Fibroblast of lung (primary cell): Measurements from ENCODE around the gene ATP1A2. TPM values are rescaled to one million over a fixed set of nuclear protein-coding genes. Genes with fewer than 3 reads are reported as not detected.

ENCODE experiments used
- DNase-seq, 2 donors: peaks; one replicate each; pipeline versions ENCODE4 v3.0.0 to v3.0.0-alpha.2; 2010; ENCODE audit warnings: low read depth in 2 of 2
- H2AFZ ChIP-seq: 2 replicates; pipeline ENCODE4 v1.5.1; 2012; ENCODE audit warnings: low read length, control low read depth, inconsistent platforms
- H3K27ac ChIP-seq: 2 replicates; pipeline ENCODE4 v1.5.1; 2011; ENCODE audit warnings: low read length, control low read depth; ENCODE audit not compliant: insufficient read depth
- H3K27me3 ChIP-seq: 2 replicates; pipeline ENCODE4 v1.5.1; 2011; ENCODE audit warnings: mild to moderate bottlenecking, low read length; ENCODE audit not compliant: control insufficient read depth, insufficient read depth
- H3K36me3 ChIP-seq: 2 replicates; pipeline ENCODE4 v1.5.1; 2011; ENCODE audit warnings: low read length; ENCODE audit not compliant: control insufficient read depth, insufficient read depth
- H3K4me1 ChIP-seq: 2 replicates; pipeline ENCODE4 v1.5.1; 2011; ENCODE audit warnings: low read length; ENCODE audit not compliant: control insufficient read depth, insufficient read depth; ENCODE audit errors: extremely low read depth
- H3K4me2 ChIP-seq: 2 replicates; pipeline ENCODE4 v1.5.1; 2011; ENCODE audit warnings: low read length, control low read depth; ENCODE audit not compliant: insufficient read depth; ENCODE audit errors: extremely low read depth
- H3K4me3 ChIP-seq, 4 experiments: fragments of 200-600 bp in 1 of 4; sonication (generic) in 1 of 4; replicated peaks in 1 of 4; 2 replicates each; pipeline ENCODE4 v1.5.1; 2011 to 2016; ENCODE audit warnings: low read length in 4 of 4, low read depth in 3 of 4, mild to moderate bottlenecking in 3 of 4, control low read depth in 2 of 4, inconsistent platforms in 1 of 4, mixed read lengths in 1 of 4; ENCODE audit not compliant: insufficient read depth in 1 of 4; ENCODE audit errors: control extremely low read depth in 1 of 4
- H3K79me2 ChIP-seq: 2 replicates; pipeline ENCODE4 v1.5.1; 2012; ENCODE audit warnings: mild to moderate bottlenecking, low read length, inconsistent platforms; ENCODE audit not compliant: control insufficient read depth, insufficient read depth
- H3K9ac ChIP-seq: 2 replicates; pipeline ENCODE4 v1.5.1; 2011; ENCODE audit warnings: mild to moderate bottlenecking, low read length, control low read depth; ENCODE audit not compliant: insufficient read depth
- H3K9me3 ChIP-seq: 2 replicates; pipeline ENCODE4 v1.5.1; 2012; ENCODE audit warnings: low read depth, low read length; ENCODE audit not compliant: control insufficient read depth, insufficient read depth
- H4K20me1 ChIP-seq: 2 replicates; pipeline ENCODE4 v1.5.1; 2011; ENCODE audit warnings: low read length; ENCODE audit not compliant: control insufficient read depth, insufficient read depth; ENCODE audit errors: extremely low read depth
- CTCF ChIP-seq, 2 donors: IDR thresholded peaks in 1 of 2; conservative IDR thresholded peaks in 1 of 2; 1 replicate in 1 of 2; 2 replicates in 1 of 2; pipeline ENCODE4 v1.5.1; 2011 to 2012; ENCODE audit warnings: low read length in 2 of 2, control low read depth in 1 of 2, inconsistent platforms in 1 of 2, low read depth in 1 of 2, mild to moderate bottlenecking in 1 of 2
- EZH2 ChIP-seq: IDR thresholded peaks from 2 replicates; pipeline ENCODE4 v1.5.1; 2012; ENCODE audit warnings: low read length, control low read depth, mild to moderate bottlenecking; ENCODE audit errors: missing control alignments
- polyA minus RNA-seq: library from RNA; depleted of rRNA, polyadenylated mRNA; stranded (reverse); fragments of >200 nt; gene quantifications from 2 replicates; pipeline ENCODE4 v1.2.3, GENCODE V29; 2011; ENCODE audit warnings: low replicate concordance
- polyA plus RNA-seq, 2 donors: library from polyadenylated mRNA; depleted of rRNA in 1 of 2; stranded (reverse) in 1 of 2; unstranded in 1 of 2; fragments of >200 nt; gene quantifications; 2 replicates each; pipeline ENCODE4 v1.2.1, GENCODE V29; 2011 to 2012; ENCODE audit warnings: missing spikeins in 1 of 2
- total RNA-seq: library from RNA; depleted of rRNA; stranded (reverse); fragments of >200 nt; gene quantifications from 2 replicates; pipeline ENCODE4 v1.2.1, GENCODE V29; 2014

Gene ATP1A2
- total RNA-seq, result 1.8 and 32.9 TPM in 2 replicates
- polyA plus RNA-seq, result 0.01 and 0.44 TPM in 2 replicates
- 0.64 TPM in 1 of 2 replicates, not detected in the other for polyA plus RNA-seq (2012)
- 1.3 TPM in 1 of 2 replicates, not detected in the other for polyA minus RNA-seq

GRCh38 chr1:160115545-160116282, at the start of gene ATP1A2:
Gene ATP1A2, plus strand, starts transcription at chr1:160115759. Its CDS starts 103 bp downstream, at chr1:160115862.
- peak within 1 kb of the TSS in 1 of 4 experiments; percentile 64 for H3K4me3 ChIP-seq

DNA sequence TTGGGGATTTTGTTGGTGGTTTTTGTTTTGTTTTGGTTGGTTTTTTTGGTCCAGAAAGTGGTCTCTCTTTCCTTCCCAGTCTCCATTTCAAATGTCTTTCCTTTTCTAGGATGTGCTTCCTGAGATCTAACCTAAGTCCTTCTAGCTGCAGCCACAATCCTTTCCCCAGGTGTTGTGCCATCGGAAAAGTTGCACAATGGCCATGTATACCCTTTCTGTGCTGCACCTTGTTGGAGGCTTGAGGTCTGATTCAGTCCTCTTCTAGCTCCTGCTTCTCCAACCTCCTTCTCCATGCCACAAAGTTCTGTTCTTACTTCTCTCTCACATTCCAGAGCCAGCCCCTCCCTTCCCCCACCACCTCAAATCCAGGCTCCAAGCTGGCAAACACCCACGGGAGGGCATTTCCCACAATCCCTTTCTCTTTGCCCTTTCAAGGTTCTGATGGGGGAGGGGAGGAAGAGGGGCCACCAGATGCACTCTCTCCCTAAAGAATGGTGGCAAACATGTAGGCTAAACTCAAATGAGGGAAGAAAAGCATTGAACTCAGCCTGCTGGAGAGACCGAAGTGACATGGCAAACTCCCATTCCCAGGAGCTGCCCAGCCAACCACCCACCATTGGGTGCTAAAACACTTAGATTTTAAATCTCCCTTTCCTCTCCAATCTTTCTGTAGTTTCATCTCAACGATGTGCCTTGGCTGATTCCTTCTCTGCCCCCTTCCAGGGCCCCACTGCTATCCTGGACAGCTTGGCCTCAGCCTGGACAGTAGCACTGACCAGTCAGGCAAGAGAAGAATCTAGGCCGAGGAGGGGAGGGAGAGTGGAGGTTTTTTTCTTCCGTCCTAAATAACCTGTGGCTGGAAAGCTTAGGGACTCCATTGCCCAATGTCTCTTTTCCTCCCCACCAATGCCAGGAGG, 48.5 kb upstream of the ATP1A2 start:
- DNase-seq, result no peak
- no peak for TF ChIP-seq CTCF (conservative IDR thresholded peaks at IDR 0.05 in 1 of 2, IDR thresholded peaks at IDR 0.05 in 1 of 2; ENCODE audit: low read depth in 1 of 2, low read length in 2 of 2)
- no peak for TF ChIP-seq EZH2

More at GRCh38 chr1:160115545-160116282, at the start of gene ATP1A2:
- no peaks in the 10 kb centered on the region for H3K79me2 ChIP-seq
- TF ChIP-seq EZH2 (no peak), CTCF (conservative IDR thresholded peaks at IDR 0.05 in 1 of 2, IDR thresholded peaks at IDR 0.05 in 1 of 2; ENCODE audit: low read depth in 1 of 2, low read length in 2 of 2) (no peak)
- H3K36me3 ChIP-seq, result no peaks in the 10 kb centered on the region
- H3K4me2 ChIP-seq, result no peak within 1 kb of the TSS
- peak in 1 of 2 donors; percentile 39 for DNase-seq
- H3K4me1 ChIP-seq, result no peaks in the 10 kb centered on the region
- H4K20me1 ChIP-seq, result no peaks in the 10 kb centered on the region
- H3K27ac ChIP-seq, result no peak within 1 kb of the TSS
- H2AFZ ChIP-seq, result no peak within 1 kb of the TSS
- H3K27me3 ChIP-seq, result peaks cover 34% of the 10 kb centered on the region
- no peak within 1 kb of the TSS for H3K9ac ChIP-seq
- no peaks in the 10 kb centered on the region for H3K9me3 ChIP-seq

GRCh38 chr1:160068225-160068624, 47.3 kb upstream of the ATP1A2 start:
- Histone ChIP-seq H3K9ac (no peak overlapping the region), H3K4me3 (no peak overlapping the region), H3K79me2 (no peaks in the 10 kb centered on the region), H4K20me1 (no peaks in the 10 kb centered on the region), H3K9me3 (no peaks in the 10 kb centered on the region), H3K27me3 (peaks cover 42% of the 10 kb centered on the region), H3K4me1 (no peaks in the 10 kb centered on the region), H3K36me3 (no peaks in the 10 kb centered on the region), H2AFZ (no peak overlapping the region), H3K27ac (no peak overlapping the region), H3K4me2 (no peak overlapping the region)
- no peak for TF ChIP-seq CTCF (conservative IDR thresholded peaks at IDR 0.05 in 1 of 2, IDR thresholded peaks at IDR 0.05 in 1 of 2; ENCODE audit: low read depth in 1 of 2, low read length in 2 of 2)
- TF ChIP-seq EZH2, result no peak
- no peak for DNase-seq

More for the DNA sequence above, 48.5 kb upstream of the ATP1A2 start:
- Histone ChIP-seq H3K36me3 (no peaks in the 10 kb centered on the region), H3K4me1 (no peaks in the 10 kb centered on the region), H3K4me3 (no peak overlapping the region), H2AFZ (no peak overlapping the region), H3K79me2 (no peaks in the 10 kb centered on the region), H4K20me1 (no peaks in the 10 kb centered on the region), H3K27me3 (peaks cover 44% of the 10 kb centered on the region), H3K4me2 (no peak overlapping the region), H3K9ac (no peak overlapping the region), H3K27ac (no peak overlapping the region), H3K9me3 (no peaks in the 10 kb centered on the region)
